PC-3 (cell line): ENCODE measurements around the gene CAMSAP1. TPM values are rescaled to one million over a fixed set of nuclear protein-coding genes. Genes with fewer than 3 reads are reported as not detected.

ENCODE experiments used
- ATAC-seq: fragments of 200-7000 bp; cut with Tn5 transposase; 2 replicates; pipeline ENCODE4 v1.9.1; 2020; ENCODE audit warnings: mild to moderate bottlenecking, moderate library complexity
- BruUV-seq: library from RNA; stranded (reverse); fragments of 400-500 nt; replicated peaks from 2 replicates; lab custom pipeline; 2021; lab: Mats Ljungman, UMichigan
- CTCF ChIA-PET: fragments of 300-600 bp; sonication (Branson Sonifier 250); formaldehyde crosslinking; loops from one replicate; lab custom pipeline; 2022; ENCODE audit warnings: antibody characterized with exemption; lab: Charles Lee
- POLR2A ChIA-PET: fragments of 300-600 bp; sonication (Branson Sonifier 250); formaldehyde crosslinking; loops from one replicate; lab custom pipeline; 2022; ENCODE audit warnings: antibody characterized with exemption; ENCODE audit not compliant: unreplicated experiment; lab: Charles Lee
- DNase-seq: peaks from one replicate; pipeline ENCODE4 v3.0.0-alpha.2; 2015
- H2AFZ ChIP-seq: fragments of 300-600 bp; sonication (generic); 2 replicates; pipeline ENCODE4 v1.6.0; 2016; ENCODE audit warnings: antibody characterized with exemption, low read length
- H3F3A ChIP-seq: fragments of 300-600 bp; sonication (generic); one replicate; pipeline ENCODE4 v1.6.0; 2017; ENCODE audit warnings: antibody characterized with exemption, low read length, control low read depth, mild to moderate bottlenecking; ENCODE audit not compliant: unreplicated experiment
- H3K27ac ChIP-seq: fragments of 300-600 bp; sonication (generic); 2 replicates; pipeline ENCODE4 v1.5.1; 2016; ENCODE audit warnings: mild to moderate bottlenecking, low read length
- H3K27me3 ChIP-seq: fragments of 300-600 bp; sonication (generic); 2 replicates; pipeline ENCODE4 v1.6.1; 2016; ENCODE audit warnings: low read length, mixed read lengths
- H3K36me3 ChIP-seq: fragments of 300-600 bp; sonication (generic); 2 replicates; pipeline ENCODE4 v1.6.1; 2016; ENCODE audit warnings: low read depth, mixed run types, low read length, mixed read lengths
- H3K4me1 ChIP-seq: fragments of 300-600 bp; sonication (generic); 2 replicates; pipeline ENCODE4 v1.5.1; 2016; ENCODE audit warnings: low read length; ENCODE audit not compliant: insufficient read depth
- H3K4me2 ChIP-seq: fragments of 300-600 bp; sonication (generic); 2 replicates; pipeline ENCODE4 v1.6.0; 2016; ENCODE audit warnings: low read length
- H3K4me3 ChIP-seq: fragments of 300-600 bp; sonication (generic); 2 replicates; pipeline ENCODE4 v1.5.1; 2016; ENCODE audit warnings: mild to moderate bottlenecking, low read length, mixed read lengths
- H3K79me2 ChIP-seq: fragments of 300-600 bp; sonication (generic); 2 replicates; pipeline ENCODE4 v1.6.1; 2017; ENCODE audit warnings: low read length, mixed read lengths
- H3K9ac ChIP-seq: fragments of 300-600 bp; sonication (generic); 2 replicates; pipeline ENCODE4 v1.6.0; 2016; ENCODE audit warnings: mild to moderate bottlenecking, low read length
- H3K9me2 ChIP-seq: fragments of 300-600 bp; sonication (generic); replicated peaks from 2 replicates; pipeline ENCODE4 v1.6.1; 2016; ENCODE audit warnings: mixed run types, low read length, mixed read lengths
- H3K9me3 ChIP-seq: fragments of 300-600 bp; sonication (generic); 2 replicates; pipeline ENCODE4 v1.6.1; 2016; ENCODE audit warnings: low read length, mixed read lengths
- H4K20me1 ChIP-seq: fragments of 300-600 bp; sonication (generic); 2 replicates; pipeline ENCODE4 v1.6.1; 2016; ENCODE audit warnings: low read length, mixed read lengths
- CTCF ChIP-seq: fragments of 300-600 bp; sonication (generic); conservative IDR thresholded peaks from 2 replicates; pipeline ENCODE4 v1.5.1; 2017; ENCODE audit warnings: antibody characterized with exemption, low read depth, mild to moderate bottlenecking, low read length
- EZH2 ChIP-seq: fragments of 300-600 bp; sonication (generic); IDR thresholded peaks from one replicate; pipeline ENCODE4 v1.6.1; 2017; ENCODE audit warnings: antibody characterized with exemption, mild to moderate bottlenecking, low read length; ENCODE audit not compliant: unreplicated experiment
- EZH2phosphoT487 ChIP-seq: fragments of 300-600 bp; sonication (generic); IDR thresholded peaks from 2 replicates; pipeline ENCODE4 v1.6.1; 2018; ENCODE audit warnings: mild to moderate bottlenecking, antibody characterized with exemption, low read length, borderline replicate concordance
- intact Hi-C: fragments of 100-400 bp; cut with micrococcal nuclease; formaldehyde crosslinking; loops from 2 replicates; pipeline ENCODE4 v1.9.0; 2023
- total RNA-seq: library from RNA; depleted of rRNA; stranded (reverse); fragments of >200 nt; gene quantifications from 2 replicates; pipeline ENCODE4 v1.2.3, GENCODE V29; 2014

CAMSAP1 gene
- total RNA-seq, 1 experiment from 2014 or later: 16.4 TPM

- POLR2A ChIA-PET: no interaction called here
- Histone ChIP-seq H3K9me2 (no peaks in the 10 kb centered on the region), H3K9ac (no peak overlapping the region), H2AFZ (no peak overlapping the region), H3K4me1 (no peaks in the 10 kb centered on the region), H3K79me2 (peaks cover 57% of the 10 kb centered on the region), H3F3A (no peaks in the 10 kb centered on the region), H3K9me3 (no peaks in the 10 kb centered on the region), H3K27me3 (no peaks in the 10 kb centered on the region), H3K36me3 (no peaks in the 10 kb centered on the region), H4K20me1 (peaks cover 10% of the 10 kb centered on the region; the same call in 1 of the 2 replicates), H3K27ac (no peak overlapping the region), H3K4me3 (no peak overlapping the region), H3K4me2 (no peak overlapping the region)
- TF ChIP-seq EZH2phosphoT487 (no peak), EZH2 (no peak), CTCF (no peak)
- no TSS peak for BruUV-seq
- no peak for ATAC-seq
- no peak for DNase-seq
- intact Hi-C loops: no loop called here
- CTCF ChIA-PET: no interaction called here
Observed at GRCh38 chr9:135879619-135880018, 27.7 kb downstream of the CAMSAP1 start.

GRCh38 chr9:135879237-135879601, 28.1 kb downstream of the CAMSAP1 start:
- 0 out of 2 replicates have a peak, but pooled peaks cover 8% of the 10 kb centered on the region for H4K20me1 ChIP-seq
- no peaks in the 10 kb centered on the region for H3K36me3 ChIP-seq
- BruUV-seq: no TSS peak
- no peak overlapping the region for H3K9ac ChIP-seq
- no peak overlapping the region for H2AFZ ChIP-seq
- ChIA-PET CTCF (no interaction called here), POLR2A (no interaction called here)
- ATAC-seq: no peak
- H3K27ac ChIP-seq: no peak overlapping the region
- H3K4me3 ChIP-seq: no peak overlapping the region
- TF ChIP-seq CTCF: no peak
- no peak for TF ChIP-seq EZH2phosphoT487
- no peak for TF ChIP-seq EZH2
- peaks cover 54% of the 10 kb centered on the region for H3K79me2 ChIP-seq
- no peak overlapping the region for H3K4me2 ChIP-seq
- H3K4me1 ChIP-seq: no peaks in the 10 kb centered on the region
- H3K27me3 ChIP-seq: no peaks in the 10 kb centered on the region
- H3K9me3 ChIP-seq: no peaks in the 10 kb centered on the region
- DNase-seq: no peak
- no peaks in the 10 kb centered on the region for H3K9me2 ChIP-seq
- H3F3A ChIP-seq: no peaks in the 10 kb centered on the region
- intact Hi-C loops: no loop called here

- no peaks in the 10 kb centered on the region for H3K9me2 ChIP-seq
- no peak for DNase-seq
- ChIA-PET CTCF (no interaction called here), POLR2A (no interaction called here)
- no peak for TF ChIP-seq EZH2phosphoT487
- no peak for TF ChIP-seq CTCF
- TF ChIP-seq EZH2: no peak
- H3K9ac ChIP-seq: no peak overlapping the region
- H3K4me3 ChIP-seq: no peak overlapping the region
- H3K4me2 ChIP-seq: no peak overlapping the region
- ATAC-seq: no peak
- H4K20me1 ChIP-seq: 0 out of 2 replicates have a peak, but pooled peaks cover 8% of the 10 kb centered on the region
- no peaks in the 10 kb centered on the region for H3F3A ChIP-seq
- no peak overlapping the region for H2AFZ ChIP-seq
- intact Hi-C loops: no loop called here
- no peaks in the 10 kb centered on the region for H3K9me3 ChIP-seq
- H3K79me2 ChIP-seq: peaks cover 49% of the 10 kb centered on the region
- BruUV-seq: no TSS peak
- no peaks in the 10 kb centered on the region for H3K36me3 ChIP-seq
- H3K27me3 ChIP-seq: no peaks in the 10 kb centered on the region
- no peaks in the 10 kb centered on the region for H3K4me1 ChIP-seq
- no peak overlapping the region for H3K27ac ChIP-seq
Observed at GRCh38 chr9:135878528-135879236, 28.7 kb downstream of the CAMSAP1 start.
